T-helper 9 cell (primary cell): ENCODE data around the gene DUOX2.
A peak's percentile ranks its signal among the peaks of the same experiment; 100 is the strongest.

Experiments
- DNase-seq: peaks from one replicate; pipeline ENCODE4 v3.0.0-alpha.2; 2020
- total RNA-seq, 2 donors: gene quantifications; one replicate each; lab custom pipeline; 2026; lab: John Stamatoyannopoulos, UW

DUOX2 gene
- total RNA-seq, result 0 to 0.21 reads per million in 2 donors

GRCh38 chr15:45114076-45114750 lies at the start of gene DUOX2, which contains the start of gene DUOXA2:
DUOX2 (minus strand) TSS chr15:45114172; CDS start chr15:45113411, 761 bp downstream.
DUOXA2 (plus strand) TSS chr15:45114326; CDS start chr15:45114606, 280 bp downstream.
- no peak for DNase-seq

- no peak for DNase-seq
Observed at GRCh38 chr15:45163508-45163856, 49.5 kb upstream of the DUOX2 start.

GRCh38 chr15:45162771-45163507 lies 49.0 kb upstream of the DUOX2 start:
- DNase-seq, result peak; percentile 33

GRCh38 chr15:45161666-45162065 lies 47.7 kb upstream of the DUOX2 start:
- DNase-seq, result no peak

GRCh38 chr15:45157974-45158373 lies 44.0 kb upstream of the DUOX2 start:
- no peak for DNase-seq

- no peak for DNase-seq
Observed at GRCh38 chr15:45156744-45157455, 42.9 kb upstream of the DUOX2 start.

GRCh38 chr15:45155739-45156138 lies 41.8 kb upstream of the DUOX2 start:
- no peak for DNase-seq

- DNase-seq, result no peak
Observed at GRCh38 chr15:45151998-45152828, 38.2 kb upstream of the DUOX2 start.

GRCh38 chr15:45150997-45151396 lies 37.0 kb upstream of the DUOX2 start:
- no peak for DNase-seq

GRCh38 chr15:45150481-45150880 lies 36.5 kb upstream of the DUOX2 start:
- DNase-seq, result no peak

- DNase-seq, result no peak
Observed at GRCh38 chr15:45149060-45149459, 35.1 kb upstream of the DUOX2 start.

GRCh38 chr15:45148076-45149059 lies 34.4 kb upstream of the DUOX2 start:
- no peak for DNase-seq

- no peak for DNase-seq
Observed at GRCh38 chr15:45147606-45148005, 33.6 kb upstream of the DUOX2 start.

- no peak for DNase-seq
Observed at GRCh38 chr15:45146405-45146804, 32.4 kb upstream of the DUOX2 start.

- no peak for DNase-seq
Observed at GRCh38 chr15:45144775-45145174, 30.8 kb upstream of the DUOX2 start.

- no peak for DNase-seq
Observed at GRCh38 chr15:45143946-45144345, 30.0 kb upstream of the DUOX2 start.

GRCh38 chr15:45143056-45143455 lies 29.1 kb upstream of the DUOX2 start:
- DNase-seq, result no peak

- no peak for DNase-seq
Observed at GRCh38 chr15:45141386-45141785, 27.4 kb upstream of the DUOX2 start.

GRCh38 chr15:45140557-45141250 lies 26.7 kb upstream of the DUOX2 start:
- no peak for DNase-seq

GRCh38 chr15:45139770-45140169 lies 25.8 kb upstream of the DUOX2 start:
- DNase-seq, result no peak
